HG03139 (cell line): ENCODE measurements around the gene PCDHB8.
"Not testable (repeated sequence)": the region's sequence is repeated elsewhere in the genome, so short reads cannot be mapped to it uniquely, and the experiment has no call there.

Experiments used
- ATAC-seq: cut with Tn5 transposase; IDR thresholded peaks from one replicate; pipeline ENCODE4 v1.9.1; 2021; ENCODE audit not compliant: unreplicated experiment

The PCDHB8 gene

DNA sequence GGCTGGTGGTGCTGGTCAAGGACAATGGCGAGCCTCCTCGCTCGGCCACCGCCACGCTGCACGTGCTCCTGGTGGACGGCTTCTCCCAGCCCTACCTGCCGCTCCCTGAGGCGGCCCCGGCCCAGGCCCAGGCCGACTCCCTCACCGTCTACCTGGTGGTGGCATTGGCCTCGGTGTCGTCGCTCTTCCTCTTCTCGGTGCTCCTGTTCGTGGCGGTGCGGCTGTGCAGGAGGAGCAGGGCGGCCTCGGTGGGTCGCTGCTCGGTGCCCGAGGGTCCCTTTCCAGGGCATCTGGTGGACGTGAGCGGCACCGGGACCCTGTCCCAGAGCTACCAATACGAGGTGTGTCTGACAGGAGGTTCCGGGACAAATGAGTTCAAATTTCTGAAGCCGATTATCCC lies 47.8 kb downstream of the PCDHB8 start:
- not testable (repeated sequence) for ATAC-seq
